ENCODE measurements around the gene PIGU. TPM values are rescaled to one million over a fixed set of nuclear protein-coding genes. Genes with fewer than 3 reads are reported as not detected.

The PIGU gene
- total and polyA plus RNA-seq, 9 of the 15 experiments (the other 6 are each of a cell fraction or from before 2014, with no cell fraction given): 6.5 to 100 (median 28.1) TPM

DNA sequence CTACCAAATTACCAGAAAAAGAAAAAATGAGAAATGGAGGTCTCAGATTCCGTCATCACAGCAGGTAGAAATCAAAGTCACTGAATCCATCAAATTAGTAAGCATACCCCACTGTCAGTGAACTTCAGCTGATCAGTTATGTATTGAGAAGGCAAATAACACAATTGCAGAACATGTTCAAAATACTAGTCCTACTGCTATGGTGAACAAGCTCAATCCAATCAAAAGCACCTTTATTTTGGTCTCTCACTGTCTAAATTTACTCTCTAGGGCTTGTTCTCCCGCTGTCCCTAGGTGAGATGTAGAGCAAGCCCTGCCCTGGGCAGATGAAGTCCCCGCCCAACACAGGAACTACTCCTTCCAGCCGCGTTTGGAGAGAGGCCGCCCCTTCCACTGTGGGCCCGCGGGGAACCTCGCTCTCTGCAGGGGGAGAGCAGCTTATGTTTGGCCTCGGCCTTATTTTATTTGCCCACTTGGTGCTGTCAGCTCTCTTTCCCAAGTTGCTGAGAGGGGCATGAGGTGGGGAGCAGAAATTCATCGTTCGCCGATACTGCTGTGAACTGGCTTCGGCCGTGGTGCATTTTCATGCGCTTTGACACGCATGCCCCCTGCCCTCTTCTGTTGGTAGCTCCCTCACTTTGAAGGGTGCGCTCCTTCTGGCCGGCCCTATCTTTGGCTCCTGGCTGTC is 132.6 kb downstream of the PIGU start:
- CTCF ChIA-PET (ENCODE audit: low intra/inter-chr PET ratio): no interaction called here
- H3K9ac ChIP-seq (ENCODE audit: insufficient read depth in 1 of 2, low read depth in 2 of 2, low read length in 2 of 2): 0 out of 4 replicates have a peak overlapping the region, but pooled peaks of 1 of the 2 experiments have one; percentile 2

More for the DNA sequence above, 132.6 kb downstream of the PIGU start:
- Histone ChIP-seq H3K9me3 (replicated peaks; ENCODE audit: control insufficient read depth, insufficient read depth, low read depth, low read length) (no peaks in the 10 kb centered on the region), H2AFZ (ENCODE audit: low read depth, low read length) (no peak overlapping the region), H3K27me3 (ENCODE audit: control insufficient read depth in 2 of 2, insufficient read depth in 2 of 2, low read length in 2 of 2) (no peaks in the 10 kb centered on the region; a peak in 1 of 5 replicates), H3K79me2 (ENCODE audit: control insufficient read depth, insufficient read depth, low read length) (no peaks in the 10 kb centered on the region), H3K36me3 (ENCODE audit: control insufficient read depth, insufficient read depth, low read length) (peaks cover 22% of the 10 kb centered on the region; the same call in 2 of the 3 replicates), H3K4me1 (replicated peaks in 1 of 2; ENCODE audit: control insufficient read depth in 2 of 2, insufficient read depth in 2 of 2, low read length in 2 of 2) (peaks cover 3 to 11% of the 10 kb centered on the region in 2 experiments; a peak in 4 of 5 replicates), H3K4me2 (ENCODE audit: insufficient read depth, low read length) (no peak overlapping the region), H4K20me1 (replicated peaks; ENCODE audit: control insufficient read depth, insufficient read depth, low read length) (no peaks in the 10 kb centered on the region), H3K9me1 (ENCODE audit: control insufficient read depth, insufficient read depth, low read length) (peaks cover 1% of the 10 kb centered on the region), H3K27ac (ENCODE audit: extremely low read depth, low read depth, low read length) (no peak overlapping the region), H3K4me3 (no peak overlapping the region)
- DNase-seq (ENCODE audit: extremely low read depth in 1 of 4, low spot score in 3 of 4) (no peak), ATAC-seq (peak; percentile 71), FAIRE-seq (no peak)
- TF ChIP-seq ATF7 (IDR thresholded peaks at IDR 0.05) (peak; percentile 16; the same call in 1 of the 2 replicates), PRDM10 (IDR thresholded peaks at IDR 0.05; ENCODE audit: partially characterized antibody) (peak; percentile 94), ZNF780A (CRISPR knock-in tag; IDR thresholded peaks at IDR 0.05) (no peak), SREBF1 (IDR thresholded peaks at IDR 0.05; ENCODE audit: borderline replicate concordance, low read depth, low read length) (no peak), SREBF2 (CRISPR knock-in tag; IDR thresholded peaks at IDR 0.05) (no peak), MYNN (IDR thresholded peaks at IDR 0.05) (peak; percentile 60; the same call in 1 of the 2 replicates), MYNN (CRISPR knock-in tag; IDR thresholded peaks at IDR 0.05) (no peak)
- TF ChIP-seq, protein P1, sequence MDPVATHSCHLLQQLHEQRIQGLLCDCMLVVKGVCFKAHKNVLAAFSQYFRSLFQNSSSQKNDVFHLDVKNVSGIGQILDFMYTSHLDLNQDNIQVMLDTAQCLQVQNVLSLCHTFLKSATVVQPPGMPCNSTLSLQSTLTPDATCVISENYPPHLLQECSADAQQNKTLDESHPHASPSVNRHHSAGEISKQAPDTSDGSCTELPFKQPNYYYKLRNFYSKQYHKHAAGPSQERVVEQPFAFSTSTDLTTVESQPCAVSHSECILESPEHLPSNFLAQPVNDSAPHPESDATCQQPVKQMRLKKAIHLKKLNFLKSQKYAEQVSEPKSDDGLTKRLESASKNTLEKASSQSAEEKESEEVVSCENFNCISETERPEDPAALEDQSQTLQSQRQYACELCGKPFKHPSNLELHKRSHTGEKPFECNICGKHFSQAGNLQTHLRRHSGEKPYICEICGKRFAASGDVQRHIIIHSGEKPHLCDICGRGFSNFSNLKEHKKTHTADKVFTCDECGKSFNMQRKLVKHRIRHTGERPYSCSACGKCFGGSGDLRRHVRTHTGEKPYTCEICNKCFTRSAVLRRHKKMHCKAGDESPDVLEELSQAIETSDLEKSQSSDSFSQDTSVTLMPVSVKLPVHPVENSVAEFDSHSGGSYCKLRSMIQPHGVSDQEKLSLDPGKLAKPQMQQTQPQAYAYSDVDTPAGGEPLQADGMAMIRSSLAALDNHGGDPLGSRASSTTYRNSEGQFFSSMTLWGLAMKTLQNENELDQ (CRISPR knock-in tag; IDR thresholded peaks at IDR 0.05; ENCODE audit: borderline replicate concordance): no peak
- WGBS (ENCODE audit: insufficient coverage, low coverage, missing lambda C conversion rate): 54% methylated on average over 18 of the region's 19 CpGs
- BruUV-seq (replicated peaks): no TSS peak
- POLR2A ChIA-PET: interaction anchor here (0.7 to 1.1 kb wide), 3 partner anchors 9 to 157 kb away, joined by 3 to 5 read pairs (median 3); no protein-coding TSS in a partner anchor
- intact Hi-C loops (cut with micrococcal nuclease): no loop called here
- in situ Hi-C loops (cut with MboI): no loop called here

Measured in K562 (cell line).